ENCODE measurements around the gene ABCC4.
A peak's percentile ranks its signal among the peaks of the same experiment; 100 is the strongest.

ABCC4 gene

DNA sequence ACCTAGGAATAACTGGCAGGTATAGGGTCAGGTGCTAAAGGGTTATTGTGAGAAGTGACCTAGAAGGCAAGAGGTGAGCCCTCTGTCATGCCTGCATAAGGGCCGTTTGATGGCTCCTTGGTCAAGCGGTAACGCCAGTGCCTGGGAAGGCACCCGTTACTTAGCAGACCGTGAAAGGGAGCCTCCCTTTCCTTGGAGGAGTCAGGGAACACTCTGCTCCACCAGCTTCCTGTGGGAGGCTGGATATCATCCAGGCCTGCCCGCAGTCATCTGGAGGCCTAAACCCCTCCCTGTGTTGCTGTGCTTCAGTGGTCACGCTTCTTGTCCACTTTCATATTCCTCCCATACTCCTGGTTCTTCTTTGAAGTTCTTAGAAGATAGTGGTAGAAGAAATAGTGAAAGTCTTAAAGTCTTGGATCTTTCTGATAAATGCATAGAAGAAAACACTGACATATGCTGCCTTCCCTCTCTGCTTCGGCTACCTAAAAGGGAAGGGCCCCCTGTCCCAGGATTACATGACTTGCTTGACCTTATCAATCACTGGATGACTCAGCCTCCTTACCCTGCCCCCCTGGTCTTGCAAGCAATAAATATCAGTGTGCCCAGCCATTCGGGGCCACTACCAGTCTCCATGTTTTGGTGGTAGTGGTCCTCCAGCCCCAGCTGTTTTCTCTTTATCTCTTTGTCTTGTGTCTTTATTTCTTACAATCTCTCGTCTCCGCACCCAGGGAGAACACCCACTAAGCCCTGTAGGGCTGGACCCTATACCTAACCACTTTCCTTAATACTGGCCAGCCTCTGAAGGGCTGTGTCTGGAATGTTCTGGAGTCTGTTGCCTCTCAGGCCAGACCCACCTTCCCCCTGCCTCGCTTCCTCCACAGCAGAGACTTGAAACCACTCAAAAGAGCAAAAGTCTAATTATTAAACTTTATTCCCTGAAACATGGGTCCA is 16.1 kb upstream of the ABCC4 start:
- TF ChIP-seq, protein P1, sequence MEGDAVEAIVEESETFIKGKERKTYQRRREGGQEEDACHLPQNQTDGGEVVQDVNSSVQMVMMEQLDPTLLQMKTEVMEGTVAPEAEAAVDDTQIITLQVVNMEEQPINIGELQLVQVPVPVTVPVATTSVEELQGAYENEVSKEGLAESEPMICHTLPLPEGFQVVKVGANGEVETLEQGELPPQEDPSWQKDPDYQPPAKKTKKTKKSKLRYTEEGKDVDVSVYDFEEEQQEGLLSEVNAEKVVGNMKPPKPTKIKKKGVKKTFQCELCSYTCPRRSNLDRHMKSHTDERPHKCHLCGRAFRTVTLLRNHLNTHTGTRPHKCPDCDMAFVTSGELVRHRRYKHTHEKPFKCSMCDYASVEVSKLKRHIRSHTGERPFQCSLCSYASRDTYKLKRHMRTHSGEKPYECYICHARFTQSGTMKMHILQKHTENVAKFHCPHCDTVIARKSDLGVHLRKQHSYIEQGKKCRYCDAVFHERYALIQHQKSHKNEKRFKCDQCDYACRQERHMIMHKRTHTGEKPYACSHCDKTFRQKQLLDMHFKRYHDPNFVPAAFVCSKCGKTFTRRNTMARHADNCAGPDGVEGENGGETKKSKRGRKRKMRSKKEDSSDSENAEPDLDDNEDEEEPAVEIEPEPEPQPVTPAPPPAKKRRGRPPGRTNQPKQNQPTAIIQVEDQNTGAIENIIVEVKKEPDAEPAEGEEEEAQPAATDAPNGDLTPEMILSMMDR (conservative IDR thresholded peaks at IDR 0.05; ENCODE audit: low read length): no peak
- DNase-seq (ENCODE audit: low read depth): no peak
- no peak overlapping the region for H3K4me3 ChIP-seq (ENCODE audit: low read length)

DNA sequence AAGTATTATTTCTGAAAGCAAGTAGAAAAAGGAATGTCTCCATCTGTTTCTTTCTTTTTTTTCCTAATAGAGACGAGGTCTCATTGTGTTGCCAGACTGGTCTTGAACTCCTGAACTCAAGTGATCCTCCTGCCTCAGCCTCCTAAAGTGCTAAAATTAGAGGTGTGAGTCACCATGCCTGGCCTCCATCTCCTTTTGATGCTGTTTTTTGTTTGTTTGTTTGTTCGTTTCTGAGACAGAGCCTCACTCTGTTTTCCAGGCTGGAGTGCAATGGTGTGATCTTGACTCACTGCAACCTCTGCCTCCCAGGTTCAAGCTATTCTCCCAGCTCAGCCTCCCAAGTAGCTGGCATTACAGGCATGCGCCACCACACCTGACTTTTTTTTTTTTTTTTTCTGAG is 14.5 kb upstream of the ABCC4 start:
- TF ChIP-seq, protein P1 (conservative IDR thresholded peaks at IDR 0.05; ENCODE audit: low read length): no peak
- DNase-seq (ENCODE audit: low read depth): no peak
- no peak overlapping the region for H3K4me3 ChIP-seq (ENCODE audit: low read length)

DNA sequence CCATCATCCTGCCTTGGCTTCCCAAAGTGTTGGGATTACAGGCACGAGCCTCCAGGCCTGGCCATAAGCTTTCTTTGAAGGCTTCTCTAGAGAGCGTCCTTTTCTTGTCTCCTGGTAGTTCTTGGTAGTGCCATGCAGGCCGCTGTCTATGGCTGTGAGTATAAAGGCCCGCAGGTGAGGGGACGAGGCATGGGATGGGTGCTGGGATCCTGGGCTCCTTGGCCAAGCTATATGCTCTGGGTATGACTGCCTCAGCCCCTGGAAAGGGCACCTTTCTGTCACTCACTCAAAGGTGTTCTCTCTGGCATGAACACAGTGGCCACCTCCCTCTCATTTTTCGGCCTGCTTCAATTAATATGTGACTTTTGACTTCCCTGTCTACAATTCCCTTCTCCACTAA is 6.3 kb upstream of the ABCC4 start:
- no peak for DNase-seq (ENCODE audit: low read depth)
- no peak overlapping the region for H3K4me3 ChIP-seq (ENCODE audit: low read length)
- TF ChIP-seq, protein P1 (conservative IDR thresholded peaks at IDR 0.05; ENCODE audit: low read length): no peak

DNA sequence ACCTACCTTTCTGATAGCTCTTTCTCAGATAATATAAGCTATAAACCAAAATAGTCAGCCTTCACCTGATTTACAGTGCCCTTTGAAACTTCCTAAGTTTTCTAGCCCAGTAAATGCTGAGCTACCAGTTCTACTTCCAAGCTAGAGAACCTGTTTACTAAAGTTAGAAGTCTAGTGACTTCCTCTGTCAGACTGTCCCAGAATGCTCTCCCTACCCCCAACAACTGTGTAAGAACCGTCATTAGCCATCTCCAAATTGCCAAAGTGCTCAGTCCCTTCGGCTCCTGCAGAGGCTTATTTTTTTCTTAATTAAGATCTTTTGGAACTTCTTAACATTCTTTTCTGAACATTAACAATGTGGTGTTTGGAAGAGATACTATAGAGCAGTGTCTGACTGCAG is 3.2 kb upstream of the ABCC4 start:
- TF ChIP-seq, protein P1 (conservative IDR thresholded peaks at IDR 0.05; ENCODE audit: low read length): no peak
- no peak for DNase-seq (ENCODE audit: low read depth)

DNA sequence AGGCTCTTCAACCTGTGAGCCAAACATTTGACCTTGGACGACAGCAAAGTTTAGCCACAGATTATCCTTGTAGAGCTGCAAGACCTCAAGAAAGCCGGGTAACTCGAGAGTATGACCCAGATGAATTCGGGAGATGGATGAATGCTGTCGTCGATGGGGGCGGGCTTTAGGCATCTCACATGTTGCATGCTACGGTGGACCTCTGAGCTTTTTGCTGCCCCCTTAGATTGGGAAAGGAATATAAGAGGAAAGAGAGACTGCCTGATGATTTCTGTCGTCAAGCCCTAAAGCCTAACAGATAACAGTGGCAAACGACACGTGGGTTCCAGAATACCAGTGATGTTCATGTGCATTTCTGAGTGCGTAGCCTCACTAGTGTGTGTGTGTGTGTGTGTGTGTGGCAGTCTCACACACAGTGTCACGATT is 730 bp upstream of the ABCC4 start:
- TF ChIP-seq, protein P1 (conservative IDR thresholded peaks at IDR 0.05; ENCODE audit: low read length): 0 out of 2 replicates have a peak, but pooled peaks have one; percentile 10
- no peak for DNase-seq (ENCODE audit: low read depth)
- peak overlapping the region; percentile 75 for H3K4me3 ChIP-seq (ENCODE audit: low read length)

More for the DNA sequence above, 3.2 kb upstream of the ABCC4 start:
- H3K4me3 ChIP-seq (ENCODE audit: low read length): no peak overlapping the region

DNA sequence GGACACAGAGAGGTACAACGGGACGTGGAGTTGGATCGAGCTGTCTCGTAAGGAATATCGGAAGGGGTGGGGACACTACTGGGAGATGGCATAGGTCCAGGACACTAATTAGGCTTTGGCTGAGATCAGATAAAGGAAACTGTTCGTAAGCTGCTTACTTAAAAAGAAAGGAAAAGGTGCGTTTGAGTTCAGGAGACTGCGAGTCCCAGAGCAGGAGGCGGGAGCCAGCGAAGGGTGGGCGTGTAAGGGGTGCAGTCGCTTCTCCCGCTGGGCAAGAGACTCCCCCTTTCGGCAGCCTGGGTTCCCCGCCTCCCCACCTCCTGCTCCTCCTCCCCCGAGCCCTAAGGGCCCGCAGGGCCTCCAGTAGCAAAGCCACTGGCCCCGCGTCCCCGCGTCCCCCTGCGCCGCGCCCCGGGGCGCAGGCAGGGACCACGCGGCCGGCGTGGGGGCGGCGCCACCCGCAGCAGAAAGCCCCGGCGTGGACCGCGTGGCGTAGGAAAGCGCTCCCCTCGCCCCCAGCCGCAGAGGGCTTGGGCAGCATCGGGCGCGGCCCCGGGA is 547 bp downstream of the ABCC4 start:
- H3K4me3 ChIP-seq (ENCODE audit: low read length): peak overlapping the region; percentile 79
- TF ChIP-seq, protein P1 (conservative IDR thresholded peaks at IDR 0.05; ENCODE audit: low read length): peak; percentile 37
- DNase-seq (ENCODE audit: low read depth): peak; percentile 59
